ENCODE measurements around the gene NOMO2. TPM values are rescaled to one million over a fixed set of nuclear protein-coding genes. Genes with fewer than 3 reads are reported as not detected.
"Not testable (repeated sequence)": the region's sequence is repeated elsewhere in the genome, so short reads cannot be mapped to it uniquely, and the experiment has no call there.

NOMO2 gene
- total RNA-seq, 4 donors from 2014 or later = 49.1 to 80.9 (median 61.2) TPM

DNA sequence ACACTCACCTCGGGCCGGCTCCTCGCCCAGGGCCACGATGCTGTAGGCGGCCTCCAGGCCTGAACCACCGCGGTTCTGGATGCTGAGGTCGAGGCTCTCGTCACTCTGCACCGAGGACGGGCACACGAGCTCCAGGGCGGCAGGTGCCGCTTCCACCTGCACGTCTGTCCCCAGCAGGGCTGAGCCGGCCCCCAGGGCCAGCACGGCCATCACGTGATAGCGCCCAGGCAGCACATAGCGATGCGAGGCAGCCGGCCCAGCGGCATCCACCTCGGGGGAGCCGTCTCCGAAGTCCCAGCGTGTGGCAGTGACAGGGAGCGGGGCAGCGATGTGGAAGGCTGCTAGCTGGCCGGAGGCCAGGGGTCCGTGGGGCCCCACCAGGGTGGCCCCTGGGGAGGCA, 167.5 kb downstream of the NOMO2 start:
- DNase-seq (ENCODE audit: low spot score) = not testable (repeated sequence)

DNA sequence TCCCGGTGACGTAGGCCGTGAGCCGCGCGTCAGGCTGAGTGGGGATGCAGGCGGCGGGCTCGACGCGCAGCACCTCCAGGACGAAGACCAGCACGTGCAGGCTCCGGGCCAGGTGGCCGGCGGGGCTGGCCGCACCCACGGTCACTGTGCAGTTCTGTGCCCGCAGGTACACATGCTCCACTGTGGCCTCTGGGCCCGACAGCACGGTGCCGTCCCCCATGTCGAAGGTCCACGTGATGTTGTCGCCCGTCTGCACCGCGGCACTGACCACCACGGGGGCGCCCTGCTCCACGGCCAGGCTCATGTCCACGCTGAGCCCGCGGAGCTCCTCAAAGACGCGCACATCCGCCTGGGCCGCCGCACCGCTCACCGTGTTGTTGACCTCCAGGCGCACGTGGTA, 174.1 kb downstream of the NOMO2 start:
- DNase-seq (ENCODE audit: low spot score); ATAC-seq (ENCODE audit: low FRiP score): not testable (repeated sequence)

More for the DNA sequence above, 167.5 kb downstream of the NOMO2 start:
- not testable (repeated sequence) for ATAC-seq (ENCODE audit: low FRiP score)

DNA sequence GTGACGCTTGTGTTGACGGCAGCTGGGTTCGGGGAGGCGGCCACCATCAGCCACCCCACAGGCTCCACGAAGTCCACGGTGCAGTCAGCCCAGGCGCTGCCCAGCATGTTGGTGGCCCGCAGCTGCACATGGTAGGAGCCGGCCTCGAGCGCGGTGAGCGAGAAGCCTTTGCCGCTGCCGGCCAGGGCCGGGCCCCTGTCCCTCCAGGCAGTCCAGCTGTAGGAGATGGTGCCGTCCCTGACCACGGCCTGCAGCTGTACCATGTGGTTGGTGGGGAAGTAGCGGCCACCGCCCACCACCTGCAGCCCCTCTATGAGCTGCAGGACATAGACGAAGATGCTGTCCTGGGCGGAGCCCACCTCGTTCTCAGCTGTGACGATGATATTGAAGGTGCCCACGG, 175.4 kb downstream of the NOMO2 start:
- not testable (repeated sequence) for ATAC-seq (ENCODE audit: low FRiP score); DNase-seq (ENCODE audit: low spot score)

DNA sequence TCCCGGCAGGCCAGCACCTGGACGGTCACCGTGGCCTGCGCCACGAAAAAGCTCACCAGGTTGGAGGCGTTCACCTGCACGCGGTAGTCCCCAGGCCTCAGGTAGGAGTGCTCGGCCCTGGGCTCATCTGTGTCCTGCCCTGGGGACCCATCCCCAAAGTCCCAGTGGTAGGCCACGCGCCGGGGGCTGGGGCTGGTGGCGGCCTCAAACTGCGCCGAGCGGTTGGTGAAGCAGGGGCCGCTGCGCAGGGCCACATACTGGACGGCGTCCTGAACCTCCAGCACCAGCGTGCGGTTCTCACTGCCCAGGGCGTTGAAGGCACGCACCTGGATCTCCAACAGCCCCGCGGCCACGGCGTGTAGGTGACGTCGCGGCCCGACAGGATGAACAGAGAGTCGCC, 176.6 kb downstream of the NOMO2 start:
- not testable (repeated sequence) for ATAC-seq (ENCODE audit: low FRiP score); DNase-seq (ENCODE audit: low spot score)

DNA sequence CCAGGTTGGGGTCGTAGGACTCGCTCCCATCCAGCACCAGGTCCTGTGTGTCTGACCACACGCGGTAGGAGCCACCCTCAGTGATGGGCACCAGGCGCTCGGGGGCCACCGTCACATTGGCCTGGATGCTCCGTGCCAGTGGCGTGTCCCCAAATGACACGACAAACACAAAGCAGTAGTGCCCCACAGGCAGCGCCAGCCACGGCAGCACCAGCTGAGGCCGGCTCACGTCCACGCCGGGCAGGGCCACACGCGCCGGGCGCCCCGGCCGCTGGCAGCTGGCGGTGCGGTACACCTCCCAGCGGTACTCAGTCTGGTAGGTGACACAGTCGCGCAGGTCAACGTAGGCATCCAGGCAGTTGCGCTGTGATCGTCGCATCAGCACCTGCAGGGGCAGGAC, 177.0 kb downstream of the NOMO2 start:
- ATAC-seq (ENCODE audit: low FRiP score); DNase-seq (ENCODE audit: low spot score): not testable (repeated sequence)

DNA sequence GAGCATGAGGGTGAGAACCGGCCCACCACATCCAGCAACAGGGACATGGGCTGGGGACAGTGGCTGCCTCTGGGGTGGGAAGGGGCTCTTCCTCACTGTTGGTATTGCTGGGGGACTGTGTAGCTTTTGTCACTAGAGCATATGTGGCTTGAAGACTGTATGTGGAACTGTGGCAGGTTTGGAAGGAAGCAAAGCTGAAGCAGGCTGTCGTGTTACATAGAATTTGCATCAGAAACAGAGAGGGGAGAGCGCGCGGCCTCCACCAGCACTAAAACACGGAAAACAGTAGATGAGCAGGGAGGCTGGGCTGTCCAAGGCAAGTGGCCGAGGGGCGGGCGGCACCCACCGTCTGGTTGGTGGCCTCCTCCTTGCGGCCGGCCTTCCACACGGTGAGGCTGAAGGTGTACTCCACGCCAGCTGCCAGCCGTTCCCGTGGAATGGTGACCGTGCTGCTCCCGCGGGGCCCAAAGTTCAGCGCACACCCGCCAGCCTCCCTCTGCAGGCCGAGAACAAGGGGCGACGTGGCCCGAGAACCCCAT, 177.7 kb downstream of the NOMO2 start:
- not testable (repeated sequence) for ATAC-seq (ENCODE audit: low FRiP score); DNase-seq (ENCODE audit: low spot score)

DNA sequence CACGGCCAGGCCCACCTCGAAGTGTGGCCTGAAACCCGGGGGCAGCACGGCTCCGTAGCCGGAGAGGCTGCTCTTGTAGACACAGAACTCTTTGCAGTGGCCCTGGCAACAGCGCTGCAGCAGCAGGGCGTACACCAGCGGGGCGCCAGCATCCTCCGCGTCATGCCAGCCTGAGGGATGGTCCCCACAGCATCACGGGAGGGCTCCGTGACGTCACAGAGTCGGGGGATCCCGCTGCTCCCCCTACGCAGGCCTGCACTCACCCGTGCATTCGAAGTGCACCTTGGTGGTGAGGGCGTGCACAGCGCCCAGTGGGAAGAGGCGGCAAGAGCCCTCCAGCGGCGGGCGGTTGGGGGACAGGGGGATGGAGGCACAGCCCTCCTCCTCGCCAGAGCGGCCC, 179.2 kb downstream of the NOMO2 start:
- ATAC-seq (ENCODE audit: low FRiP score); DNase-seq (ENCODE audit: low spot score): not testable (repeated sequence)

Small RNA genes within 50 kb of the gene (small RNA-seq; reads per million reads assigned to genes)
- gene MIR3179-3 = not detected
- not detected for gene MIR3179-4
- not detected for gene MIR3180-3
- gene MIR3670-3 = not detected
- not detected for gene MIR3670-4
- gene MIR6770-3 = not detected
- gene RF00019 = not detected

Other genes starting within 250 kb of the NOMO2 start
- 10 to 100 TPM in 1 of 4 donors, not detected in 3; 15.8 TPM for gene NPIPA8, start 225.4 kb downstream of the NOMO2 start, total RNA-seq
- 1,000 to 10,000 TPM; 1,581 to 2,943 (median 2,001) TPM for gene RPS15A, start 228.2 kb upstream of the NOMO2 start, total RNA-seq
- gene ARL6IP1, start 239.5 kb upstream of the NOMO2 start, total RNA-seq = 100 to 1,000 TPM; 267 to 358 (median 282) TPM